GM23338 (cell line): ENCODE results near the gene TSSC4. TPM values are rescaled to one million over a fixed set of nuclear protein-coding genes. Genes with fewer than 3 reads are reported as not detected.

ENCODE experiments used
- ATAC-seq: fragments of 200-7000 bp; cut with Tn5 transposase; 3 replicates; pipeline ENCODE4 v1.9.1; 2020
- DNase-seq: peaks from one replicate; pipeline ENCODE4 v3.0.0-alpha.2; 2015; ENCODE audit warnings: low spot score
- H2AFZ ChIP-seq: fragments of 200-600 bp; sonication (generic); 2 replicates; pipeline ENCODE4 v1.8.0; 2016; ENCODE audit warnings: antibody characterized with exemption, mild to moderate bottlenecking, moderate library complexity
- H3F3A ChIP-seq: fragments of 200-600 bp; sonication (generic); replicated peaks from 2 replicates; pipeline ENCODE4 v1.8.0; 2017; ENCODE audit warnings: antibody characterized with exemption, mixed run types, low read depth
- H3K27ac ChIP-seq: fragments of 200-600 bp; sonication (generic); 2 replicates; pipeline ENCODE4 v1.6.1; 2016; ENCODE audit warnings: low read depth
- H3K27me3 ChIP-seq: fragments of 200-600 bp; sonication (generic); 2 replicates; pipeline ENCODE4 v1.8.0; 2016; ENCODE audit warnings: mild to moderate bottlenecking, mixed run types, moderate library complexity; ENCODE audit not compliant: insufficient read depth
- H3K36me3 ChIP-seq: fragments of 200-600 bp; sonication (generic); 2 replicates; pipeline ENCODE4 v1.8.0; 2016; ENCODE audit warnings: mild to moderate bottlenecking; ENCODE audit not compliant: insufficient read depth
- H3K4me1 ChIP-seq: fragments of 200-600 bp; sonication (generic); 2 replicates; pipeline ENCODE4 v1.8.0; 2016; ENCODE audit warnings: mild to moderate bottlenecking, moderate library complexity; ENCODE audit not compliant: insufficient read depth
- H3K4me2 ChIP-seq: fragments of 200-600 bp; sonication (generic); 2 replicates; pipeline ENCODE4 v1.7.1; 2017; ENCODE audit warnings: mixed run types
- H3K4me3 ChIP-seq: fragments of 200-600 bp; sonication (generic); 2 replicates; pipeline ENCODE4 v1.6.1; 2016; ENCODE audit warnings: mixed run types
- H3K79me2 ChIP-seq: fragments of 200-600 bp; sonication (generic); replicated peaks from 2 replicates; pipeline ENCODE4 v1.8.0; 2017; ENCODE audit warnings: mild to moderate bottlenecking; ENCODE audit not compliant: insufficient read depth
- H3K9me2 ChIP-seq: fragments of 200-600 bp; sonication (generic); 2 replicates; pipeline ENCODE4 v1.8.0; 2017; ENCODE audit not compliant: insufficient read depth
- H4K20me1 ChIP-seq: fragments of 200-600 bp; sonication (generic); replicated peaks from 2 replicates; pipeline ENCODE4 v1.8.0; 2017; ENCODE audit warnings: mild to moderate bottlenecking; ENCODE audit not compliant: insufficient read depth
- H3K27ac Mint-ChIP-seq: 2 replicates; pipeline ENCODE4 v1.8.0; 2020; ENCODE audit warnings: inconsistent platforms, mild to moderate bottlenecking, moderate library complexity, mixed read lengths
- H3K27me3 Mint-ChIP-seq: 3 replicates; pipeline ENCODE4 v1.8.0; 2022; ENCODE audit warnings: low read depth, mild to moderate bottlenecking, moderate library complexity, mixed read lengths, inconsistent platforms; ENCODE audit not compliant: insufficient read depth, poor library complexity
- H3K36me3 Mint-ChIP-seq: 3 replicates; pipeline ENCODE4 v1.8.0; 2021; ENCODE audit warnings: low read depth, mild to moderate bottlenecking, inconsistent platforms, moderate library complexity, mixed read lengths
- H3K4me1 Mint-ChIP-seq: 3 replicates; pipeline ENCODE4 v1.8.0; 2020; ENCODE audit warnings: mild to moderate bottlenecking, inconsistent platforms, mixed read lengths
- H3K4me3 Mint-ChIP-seq: 3 replicates; pipeline ENCODE4 v1.8.0; 2021; ENCODE audit warnings: moderate library complexity, mild to moderate bottlenecking, inconsistent platforms, mixed read lengths
- H3K9me3 Mint-ChIP-seq: 3 replicates; pipeline ENCODE4 v1.8.0; 2020; ENCODE audit warnings: moderate library complexity, mild to moderate bottlenecking, inconsistent platforms, mixed read lengths
- CREB1 ChIP-seq: fragments of 250-450 bp; sonication (Bioruptor Pico); IDR thresholded peaks from 2 replicates; pipeline ENCODE4 v1.5.0; 2020; ENCODE audit warnings: low read depth, mild to moderate bottlenecking, moderate library complexity
- EZH2 ChIP-seq: fragments of 200-600 bp; sonication (generic); IDR thresholded peaks from one replicate; pipeline ENCODE4 v1.8.0; 2017; ENCODE audit warnings: antibody characterized with exemption, mild to moderate bottlenecking, low read depth; ENCODE audit not compliant: unreplicated experiment
- EZH2phosphoT487 ChIP-seq: fragments of 200-600 bp; sonication (generic); IDR thresholded peaks from one replicate; pipeline ENCODE4 v1.8.1; 2018; ENCODE audit warnings: antibody characterized with exemption; ENCODE audit not compliant: unreplicated experiment
- JUNB ChIP-seq: IDR thresholded peaks from one replicate; pipeline ENCODE4 v1.6.1; 2016; ENCODE audit warnings: antibody characterized with exemption; ENCODE audit not compliant: unreplicated experiment
- NANOG ChIP-seq: IDR thresholded peaks from 2 replicates; pipeline ENCODE4 v1.6.1; 2016; ENCODE audit warnings: antibody characterized with exemption, borderline replicate concordance
- POLR2AphosphoS5 ChIP-seq: IDR thresholded peaks from 2 replicates; pipeline ENCODE4 v1.6.1; 2016; ENCODE audit warnings: antibody characterized with exemption, low read depth
- ZNF114 ChIP-seq: fragments of 250-450 bp; sonication (Bioruptor Pico); IDR thresholded peaks from 2 replicates; pipeline ENCODE4 v1.5.0; 2020; ENCODE audit warnings: mild to moderate bottlenecking, moderate library complexity
- polyA plus RNA-seq: library from polyadenylated mRNA; unstranded; fragments of >200 nt; fragmentation: Nextera tagmentation; extraction: Ambion mirVana; gene quantifications from 2 replicates; pipeline ENCODE4 v1.2.1, GENCODE V29; 2016
- total RNA-seq: library from RNA; depleted of rRNA; stranded (reverse); fragments of >200 nt; shearing (Covaris generic); gene quantifications from 2 replicates; pipeline ENCODE4 v1.2.3, GENCODE V29; 2014
- TF ChIP-seq, protein P1 (sequence below), 2 experiments: fragments of 200-600 bp in 1 of 2; sonication (generic) in 1 of 2; conservative IDR thresholded peaks; 2 replicates each; pipeline versions ENCODE4 v1.5.1 to v1.6.1; 2016 to 2017; ENCODE audit warnings: antibody characterized with exemption in 2 of 2, low read depth in 2 of 2, mild to moderate bottlenecking in 2 of 2, moderate library complexity in 1 of 2
- TF ChIP-seq, protein P2 (sequence below): IDR thresholded peaks from one replicate; pipeline ENCODE4 v1.6.1; 2018; ENCODE audit warnings: antibody characterized with exemption; ENCODE audit not compliant: unreplicated experiment
- TF ChIP-seq, protein P3 (sequence below): IDR thresholded peaks from 2 replicates; pipeline ENCODE4 v1.6.1; 2016; ENCODE audit warnings: antibody characterized with exemption

TSSC4 gene
- total and polyA plus RNA-seq, 2 experiments from 2014 or later, result 27.5 to 44.3 TPM

DNA sequence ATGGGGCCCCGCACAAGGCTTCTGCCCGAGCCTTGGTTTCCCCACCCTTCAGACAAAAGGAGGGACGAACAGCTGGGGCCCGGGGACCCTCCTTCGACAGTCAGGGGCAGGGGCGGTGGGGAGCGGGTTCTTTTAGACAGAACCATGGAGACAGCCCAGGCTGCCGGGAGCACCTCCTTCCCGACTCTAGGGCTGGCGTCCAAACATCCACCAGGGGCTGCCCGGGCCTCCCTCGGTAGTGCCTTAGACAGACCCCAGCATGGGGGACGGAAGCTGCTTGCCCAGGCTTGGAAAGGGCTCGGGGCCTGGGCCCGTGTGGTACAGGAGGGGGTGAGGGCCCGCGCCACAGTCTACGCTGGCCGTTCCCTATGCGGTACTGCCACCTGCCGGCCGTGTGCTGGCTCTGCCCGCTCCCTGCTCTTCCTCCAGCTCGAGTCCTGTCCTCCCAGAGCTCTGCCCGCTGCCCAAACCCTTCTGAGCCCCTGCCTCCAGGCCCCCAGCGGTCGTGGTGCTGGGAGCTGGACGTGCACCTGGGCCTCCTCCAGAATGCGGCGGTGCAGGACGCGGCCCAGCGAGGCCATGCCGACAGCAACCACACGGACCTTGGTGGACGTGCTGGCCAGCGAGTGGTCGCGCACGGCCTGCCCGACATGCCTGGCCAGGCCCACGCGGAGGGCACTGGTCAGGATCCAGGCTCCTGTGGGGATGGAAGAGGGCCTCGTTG lies 20.1 kb downstream of the TSSC4 start:
- no peak overlapping the region for H3K27ac ChIP-seq
- peaks cover 9% of the 10 kb centered on the region for H3K27me3 Mint-ChIP-seq
- H3K4me2 ChIP-seq, result no peak overlapping the region
- no peaks in the 10 kb centered on the region for H4K20me1 ChIP-seq
- peak; percentile 94 for ATAC-seq
- H3K4me3 Mint-ChIP-seq, result no peak overlapping the region
- H3F3A ChIP-seq, result no peaks in the 10 kb centered on the region
- peaks cover 3% of the 10 kb centered on the region; the same call in 1 of the 3 replicates for H3K9me3 Mint-ChIP-seq
- no peaks in the 10 kb centered on the region for H3K36me3 ChIP-seq
- peak overlapping the region; percentile 88 for H2AFZ ChIP-seq
- no peak overlapping the region for H3K4me3 ChIP-seq
- peak; percentile 94 for DNase-seq
- no peaks in the 10 kb centered on the region; the same call in 1 of the 2 replicates for H3K4me1 ChIP-seq
- H3K36me3 Mint-ChIP-seq, result no peaks in the 10 kb centered on the region
- TF ChIP-seq, protein P1, sequence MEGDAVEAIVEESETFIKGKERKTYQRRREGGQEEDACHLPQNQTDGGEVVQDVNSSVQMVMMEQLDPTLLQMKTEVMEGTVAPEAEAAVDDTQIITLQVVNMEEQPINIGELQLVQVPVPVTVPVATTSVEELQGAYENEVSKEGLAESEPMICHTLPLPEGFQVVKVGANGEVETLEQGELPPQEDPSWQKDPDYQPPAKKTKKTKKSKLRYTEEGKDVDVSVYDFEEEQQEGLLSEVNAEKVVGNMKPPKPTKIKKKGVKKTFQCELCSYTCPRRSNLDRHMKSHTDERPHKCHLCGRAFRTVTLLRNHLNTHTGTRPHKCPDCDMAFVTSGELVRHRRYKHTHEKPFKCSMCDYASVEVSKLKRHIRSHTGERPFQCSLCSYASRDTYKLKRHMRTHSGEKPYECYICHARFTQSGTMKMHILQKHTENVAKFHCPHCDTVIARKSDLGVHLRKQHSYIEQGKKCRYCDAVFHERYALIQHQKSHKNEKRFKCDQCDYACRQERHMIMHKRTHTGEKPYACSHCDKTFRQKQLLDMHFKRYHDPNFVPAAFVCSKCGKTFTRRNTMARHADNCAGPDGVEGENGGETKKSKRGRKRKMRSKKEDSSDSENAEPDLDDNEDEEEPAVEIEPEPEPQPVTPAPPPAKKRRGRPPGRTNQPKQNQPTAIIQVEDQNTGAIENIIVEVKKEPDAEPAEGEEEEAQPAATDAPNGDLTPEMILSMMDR (conservative IDR thresholded peaks at IDR 0.05; ENCODE audit: low read depth in 2 of 2), result peak; percentile 73 to 93
- TF ChIP-seq, protein P2, sequence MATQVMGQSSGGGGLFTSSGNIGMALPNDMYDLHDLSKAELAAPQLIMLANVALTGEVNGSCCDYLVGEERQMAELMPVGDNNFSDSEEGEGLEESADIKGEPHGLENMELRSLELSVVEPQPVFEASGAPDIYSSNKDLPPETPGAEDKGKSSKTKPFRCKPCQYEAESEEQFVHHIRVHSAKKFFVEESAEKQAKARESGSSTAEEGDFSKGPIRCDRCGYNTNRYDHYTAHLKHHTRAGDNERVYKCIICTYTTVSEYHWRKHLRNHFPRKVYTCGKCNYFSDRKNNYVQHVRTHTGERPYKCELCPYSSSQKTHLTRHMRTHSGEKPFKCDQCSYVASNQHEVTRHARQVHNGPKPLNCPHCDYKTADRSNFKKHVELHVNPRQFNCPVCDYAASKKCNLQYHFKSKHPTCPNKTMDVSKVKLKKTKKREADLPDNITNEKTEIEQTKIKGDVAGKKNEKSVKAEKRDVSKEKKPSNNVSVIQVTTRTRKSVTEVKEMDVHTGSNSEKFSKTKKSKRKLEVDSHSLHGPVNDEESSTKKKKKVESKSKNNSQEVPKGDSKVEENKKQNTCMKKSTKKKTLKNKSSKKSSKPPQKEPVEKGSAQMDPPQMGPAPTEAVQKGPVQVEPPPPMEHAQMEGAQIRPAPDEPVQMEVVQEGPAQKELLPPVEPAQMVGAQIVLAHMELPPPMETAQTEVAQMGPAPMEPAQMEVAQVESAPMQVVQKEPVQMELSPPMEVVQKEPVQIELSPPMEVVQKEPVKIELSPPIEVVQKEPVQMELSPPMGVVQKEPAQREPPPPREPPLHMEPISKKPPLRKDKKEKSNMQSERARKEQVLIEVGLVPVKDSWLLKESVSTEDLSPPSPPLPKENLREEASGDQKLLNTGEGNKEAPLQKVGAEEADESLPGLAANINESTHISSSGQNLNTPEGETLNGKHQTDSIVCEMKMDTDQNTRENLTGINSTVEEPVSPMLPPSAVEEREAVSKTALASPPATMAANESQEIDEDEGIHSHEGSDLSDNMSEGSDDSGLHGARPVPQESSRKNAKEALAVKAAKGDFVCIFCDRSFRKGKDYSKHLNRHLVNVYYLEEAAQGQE, result no peak
- H3K4me1 Mint-ChIP-seq, result 0 out of 3 replicates have a peak, but pooled peaks cover 2% of the 10 kb centered on the region
- no peak overlapping the region for H3K27ac Mint-ChIP-seq
- H3K9me2 ChIP-seq, result no peaks in the 10 kb centered on the region
- H3K79me2 ChIP-seq, result no peaks in the 10 kb centered on the region
- H3K27me3 ChIP-seq, result no peaks in the 10 kb centered on the region

DNA sequence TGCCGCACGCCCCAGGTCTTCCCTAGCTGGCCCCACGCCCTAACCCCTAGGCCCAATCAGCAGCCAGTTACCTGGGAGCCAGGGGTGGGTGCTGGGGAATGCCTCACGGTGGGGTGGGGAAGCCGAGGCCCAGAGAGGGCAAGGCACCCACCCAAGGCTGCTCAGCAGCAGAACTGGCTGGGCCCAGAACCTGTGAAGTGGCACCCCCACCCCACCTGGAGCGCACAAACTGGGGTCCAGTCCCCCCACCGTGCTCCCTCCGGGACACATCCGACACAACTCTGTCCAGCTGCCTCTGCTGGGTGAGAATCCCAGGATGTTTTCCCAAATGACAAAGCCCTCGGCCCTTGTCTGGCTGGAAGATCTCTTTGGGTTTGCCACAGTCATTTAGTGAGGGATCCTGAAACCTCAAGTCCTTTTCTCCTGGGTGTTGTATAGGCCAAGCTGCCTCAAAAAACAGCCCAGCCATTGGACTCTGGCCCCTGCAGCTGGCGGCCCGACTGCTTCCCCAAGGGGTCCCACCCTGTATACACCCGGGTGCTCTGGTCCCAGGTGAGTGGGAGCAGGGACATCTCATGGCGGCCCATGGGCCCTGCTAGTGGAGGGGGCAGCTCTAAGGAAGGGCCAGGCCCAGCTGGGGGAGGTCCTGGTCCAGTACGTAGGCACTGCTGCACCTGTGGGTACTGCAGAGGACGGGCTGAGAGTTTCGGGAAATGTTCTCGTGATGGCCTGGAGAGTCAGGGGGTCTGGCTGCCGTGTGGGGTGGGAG lies 20.9 kb downstream of the TSSC4 start:
- Histone ChIP-seq H2AFZ (no peak overlapping the region), H3K27ac (no peak overlapping the region), H3K79me2 (no peaks in the 10 kb centered on the region), H3K4me1 (no peaks in the 10 kb centered on the region; the same call in 1 of the 2 replicates), H3K4me3 (no peak overlapping the region), H3K27me3 (no peaks in the 10 kb centered on the region), H3K9me2 (no peaks in the 10 kb centered on the region), H3F3A (no peaks in the 10 kb centered on the region), H3K36me3 (no peaks in the 10 kb centered on the region), H4K20me1 (no peaks in the 10 kb centered on the region), H3K4me2 (no peak overlapping the region)
- H3K4me3 Mint-ChIP-seq, result no peak overlapping the region
- ATAC-seq (no peak), DNase-seq (no peak)
- H3K9me3 Mint-ChIP-seq, result peaks cover 3% of the 10 kb centered on the region; the same call in 1 of the 3 replicates
- H3K27ac Mint-ChIP-seq, result no peak overlapping the region
- H3K4me1 Mint-ChIP-seq, result 0 out of 3 replicates have a peak, but pooled peaks cover 2% of the 10 kb centered on the region
- H3K27me3 Mint-ChIP-seq, result peaks cover 9% of the 10 kb centered on the region
- no peaks in the 10 kb centered on the region for H3K36me3 Mint-ChIP-seq
- TF ChIP-seq JUNB (no peak), CREB1 (CRISPR knock-in tag) (no peak), POLR2AphosphoS5 (no peak), NANOG (no peak), ZNF114 (CRISPR knock-in tag) (no peak), EZH2 (no peak), EZH2phosphoT487 (no peak)
- TF ChIP-seq, protein P3, sequence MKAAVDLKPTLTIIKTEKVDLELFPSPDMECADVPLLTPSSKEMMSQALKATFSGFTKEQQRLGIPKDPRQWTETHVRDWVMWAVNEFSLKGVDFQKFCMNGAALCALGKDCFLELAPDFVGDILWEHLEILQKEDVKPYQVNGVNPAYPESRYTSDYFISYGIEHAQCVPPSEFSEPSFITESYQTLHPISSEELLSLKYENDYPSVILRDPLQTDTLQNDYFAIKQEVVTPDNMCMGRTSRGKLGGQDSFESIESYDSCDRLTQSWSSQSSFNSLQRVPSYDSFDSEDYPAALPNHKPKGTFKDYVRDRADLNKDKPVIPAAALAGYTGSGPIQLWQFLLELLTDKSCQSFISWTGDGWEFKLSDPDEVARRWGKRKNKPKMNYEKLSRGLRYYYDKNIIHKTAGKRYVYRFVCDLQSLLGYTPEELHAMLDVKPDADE, result no peak
- TF ChIP-seq, protein P2, result no peak
